Cortex of kidney (tissue), 1 donor: Measurements from ENCODE around the gene OR10A5.
"Not testable (repeated sequence)": the region's sequence is repeated elsewhere in the genome, so short reads cannot be mapped to it uniquely, and the experiment has no call there.

Experiments used
- DNase-seq: peaks from one replicate; lab custom pipeline; 2025; lab: John Stamatoyannopoulos, UW

The OR10A5 gene

GRCh38 chr11:6876325-6876724 is 30.8 kb downstream of the OR10A5 start, which contains the start of gene OR10A4:
TSS of gene OR10A4 (plus strand) at chr11:6876625. CDS start at chr11:6876648, 23 bp downstream.
- no peak for DNase-seq

- no peak for DNase-seq
Measured at GRCh38 chr11:6876914-6877313, 31.4 kb downstream of the OR10A5 start.

- no peak for DNase-seq
Measured at GRCh38 chr11:6882751-6883150, 37.3 kb downstream of the OR10A5 start.

GRCh38 chr11:6887711-6888110 is 42.2 kb downstream of the OR10A5 start:
- not testable (repeated sequence) for DNase-seq

GRCh38 chr11:6888830-6889229 is 43.3 kb downstream of the OR10A5 start:
- no peak for DNase-seq

- DNase-seq = no peak
Measured at GRCh38 chr11:6889835-6890234, 44.4 kb downstream of the OR10A5 start.

GRCh38 chr11:6892400-6892799 is 46.9 kb downstream of the OR10A5 start, which contains the start of gene OR2D2:
TSS of gene OR2D2 (minus strand) at chr11:6892500. CDS start at chr11:6892500, 0 bp downstream.
- no peak for DNase-seq

- no peak for DNase-seq
Measured at GRCh38 chr11:6894097-6894496, 48.6 kb downstream of the OR10A5 start.

- no peak for DNase-seq
Measured at GRCh38 chr11:6895010-6895409, 49.5 kb downstream of the OR10A5 start.
